HG03159 (cell line): ENCODE results near the gene KANSL1.

ENCODE experiments used
- ATAC-seq: cut with Tn5 transposase; IDR thresholded peaks from one replicate; pipeline ENCODE4 v1.9.1; 2021; ENCODE audit warnings: mild to moderate bottlenecking, moderate library complexity; ENCODE audit not compliant: unreplicated experiment

KANSL1 gene

GRCh38 chr17:46002973-46003316, 190.3 kb downstream of the KANSL1 start:
- no peak for ATAC-seq

DNA sequence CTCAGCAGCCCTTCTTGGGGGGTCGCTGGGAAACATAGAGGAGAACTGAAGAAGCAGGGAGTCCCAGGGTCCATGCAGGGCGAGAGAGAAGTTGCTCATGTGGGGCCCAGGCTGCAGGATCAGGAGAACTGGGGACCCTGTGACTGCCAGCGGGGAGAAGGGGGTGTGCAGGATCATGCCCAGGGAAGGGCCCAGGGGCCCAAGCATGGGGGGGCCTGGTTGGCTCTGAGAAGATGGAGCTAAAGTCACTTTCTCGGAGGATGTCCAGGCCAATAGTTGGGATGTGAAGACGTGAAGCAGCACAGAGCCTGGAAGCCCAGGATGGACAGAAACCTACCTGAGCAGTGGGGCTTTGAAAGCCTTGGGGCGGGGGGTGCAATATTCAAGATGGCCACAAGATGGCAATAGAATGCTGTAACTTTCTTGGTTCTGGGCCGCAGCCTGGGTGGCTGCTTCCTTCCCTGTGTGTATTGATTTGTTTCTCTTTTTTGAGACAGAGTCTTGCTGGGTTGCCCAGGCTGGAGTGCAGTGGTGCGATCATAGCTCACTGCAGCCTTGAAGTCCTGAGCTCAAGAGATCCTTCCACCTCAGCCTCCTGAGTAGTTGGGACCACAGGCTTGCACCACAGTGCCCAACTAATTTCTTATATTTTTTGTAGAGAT, 190.8 kb downstream of the KANSL1 start:
- no peak for ATAC-seq

- no peak for ATAC-seq
These were observed 191.6 kb downstream of the KANSL1 start for GRCh38 chr17:46001390-46002310.

DNA sequence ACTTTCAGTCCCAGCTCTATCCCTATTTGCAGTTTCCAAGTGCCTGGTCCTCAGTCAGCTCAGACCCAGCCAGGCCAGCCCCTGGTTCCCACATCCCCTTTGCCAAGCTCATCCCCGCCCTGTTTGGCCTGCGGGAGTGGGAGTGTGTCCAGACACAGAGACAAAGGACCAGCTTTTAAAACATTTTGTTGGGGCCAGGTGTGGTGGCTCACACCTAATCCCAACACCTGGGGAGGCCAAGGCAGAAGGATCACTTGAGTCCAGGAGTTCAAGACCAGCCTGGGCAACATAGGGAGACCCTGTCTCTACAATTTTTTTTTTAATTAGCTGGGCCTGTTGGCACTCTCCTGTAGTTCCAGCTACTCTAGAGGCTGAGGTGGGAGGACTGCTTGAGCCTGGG, 192.5 kb downstream of the KANSL1 start:
- no peak for ATAC-seq

DNA sequence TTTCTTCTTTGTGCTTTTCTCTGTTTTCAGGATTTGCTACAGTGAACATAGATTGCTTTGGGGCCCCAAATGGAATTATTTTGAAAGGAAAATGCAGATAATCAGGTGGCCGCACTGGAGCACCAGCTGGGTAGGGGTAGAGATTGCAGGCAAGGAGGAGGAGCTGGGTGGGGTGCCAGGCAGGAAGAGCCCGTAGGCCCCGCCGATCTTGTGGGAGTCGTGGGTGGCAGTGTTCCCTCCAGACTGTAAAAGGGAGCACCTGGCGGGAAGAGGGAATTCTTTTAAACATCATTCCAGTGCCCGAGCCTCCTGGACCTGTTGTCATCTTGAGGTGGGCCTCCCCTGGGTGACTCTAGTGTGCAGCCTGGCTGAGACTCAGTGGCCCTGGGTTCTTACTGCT, 192.9 kb downstream of the KANSL1 start:
- no peak for ATAC-seq

- no peak for ATAC-seq
These were observed 193.3 kb downstream of the KANSL1 start for GRCh38 chr17:45999900-46000290.

DNA sequence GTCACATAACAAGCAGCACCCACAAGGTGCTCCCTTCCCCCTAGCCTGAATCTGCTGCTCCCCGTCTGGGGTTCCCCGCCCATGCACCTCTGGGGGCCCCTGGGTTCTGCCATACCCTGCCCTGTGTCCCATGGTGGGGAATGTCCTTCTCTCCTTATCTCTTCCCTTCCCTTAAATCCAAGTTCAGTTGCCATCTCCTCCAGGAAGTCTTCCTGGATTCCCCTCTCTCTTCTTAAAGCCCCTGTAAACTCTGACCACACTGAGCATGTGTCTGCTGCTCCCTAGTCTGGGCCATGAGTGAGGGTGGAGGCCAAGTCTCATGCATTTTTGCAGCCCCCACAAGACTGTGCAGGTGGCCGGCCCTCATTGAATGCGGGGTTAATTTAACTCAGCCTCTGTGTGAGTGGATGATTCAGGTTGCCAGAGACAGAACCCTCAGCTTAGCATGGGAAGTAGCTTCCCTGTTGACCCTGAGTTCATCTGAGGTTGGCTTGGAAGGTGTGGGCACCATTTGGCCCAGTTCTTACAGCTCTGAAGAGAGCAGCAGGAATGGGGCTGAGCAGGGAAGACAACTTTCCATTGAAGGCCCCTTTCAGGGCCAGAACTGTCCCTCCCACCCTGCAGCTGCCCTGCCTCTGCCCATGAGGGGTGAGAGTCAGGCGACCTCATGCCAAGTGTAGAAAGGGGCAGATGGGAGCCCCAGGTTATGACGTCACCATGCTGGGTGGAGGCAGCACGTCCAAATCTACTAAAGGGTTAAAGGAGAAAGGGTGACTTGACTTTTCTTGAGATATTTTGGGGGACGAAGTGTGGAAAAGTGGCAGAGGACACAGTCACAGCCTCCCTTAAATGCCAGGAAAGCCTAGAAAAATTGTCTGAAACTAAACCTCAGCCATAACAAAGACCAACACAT, 194.0 kb downstream of the KANSL1 start, which contains the start of gene STH:
TSS of gene STH (plus strand) at position 264 of the 913 bp plus-strand sequence. CDS start at position 294, 30 bp downstream.
- ATAC-seq, result no peak

DNA sequence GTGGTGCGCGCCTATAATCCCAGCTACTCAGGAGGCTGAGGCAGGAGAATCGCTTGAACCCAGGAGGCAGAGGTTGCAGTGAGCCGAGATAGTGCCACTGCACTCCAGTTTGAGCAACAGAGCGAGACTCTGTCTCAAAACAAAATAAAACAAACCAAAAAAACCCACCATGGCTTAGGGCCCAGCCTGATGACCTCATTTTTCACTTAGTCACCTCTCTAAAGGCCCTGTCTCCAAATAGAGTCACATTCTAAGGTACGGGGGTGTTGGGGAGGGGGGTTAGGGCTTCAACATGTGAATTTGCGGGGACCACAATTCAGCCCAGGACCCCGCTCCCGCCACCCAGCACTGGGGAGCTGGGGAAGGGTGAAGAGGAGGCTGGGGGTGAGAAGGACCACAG, 195.6 kb downstream of the KANSL1 start:
- ATAC-seq, result no peak

DNA sequence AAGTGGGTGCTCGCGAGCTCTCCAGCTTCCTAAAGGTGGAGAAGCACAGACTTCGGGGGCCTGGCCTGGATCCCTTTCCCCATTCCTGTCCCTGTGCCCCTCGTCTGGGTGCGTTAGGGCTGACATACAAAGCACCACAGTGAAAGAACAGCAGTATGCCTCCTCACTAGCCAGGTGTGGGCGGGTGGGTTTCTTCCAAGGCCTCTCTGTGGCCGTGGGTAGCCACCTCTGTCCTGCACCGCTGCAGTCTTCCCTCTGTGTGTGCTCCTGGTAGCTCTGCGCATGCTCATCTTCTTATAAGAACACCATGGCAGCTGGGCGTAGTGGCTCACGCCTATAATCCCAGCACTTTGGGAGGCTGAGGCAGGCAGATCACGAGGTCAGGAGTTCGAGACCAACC, 196.1 kb downstream of the KANSL1 start:
- ATAC-seq, result no peak

GRCh38 chr17:45996282-45996937, 196.8 kb downstream of the KANSL1 start:
- ATAC-seq, result no peak

GRCh38 chr17:45995627-45996270, 197.5 kb downstream of the KANSL1 start:
- ATAC-seq, result no peak

- ATAC-seq, result no peak
These were observed 198.2 kb downstream of the KANSL1 start for GRCh38 chr17:45994987-45995386.

DNA sequence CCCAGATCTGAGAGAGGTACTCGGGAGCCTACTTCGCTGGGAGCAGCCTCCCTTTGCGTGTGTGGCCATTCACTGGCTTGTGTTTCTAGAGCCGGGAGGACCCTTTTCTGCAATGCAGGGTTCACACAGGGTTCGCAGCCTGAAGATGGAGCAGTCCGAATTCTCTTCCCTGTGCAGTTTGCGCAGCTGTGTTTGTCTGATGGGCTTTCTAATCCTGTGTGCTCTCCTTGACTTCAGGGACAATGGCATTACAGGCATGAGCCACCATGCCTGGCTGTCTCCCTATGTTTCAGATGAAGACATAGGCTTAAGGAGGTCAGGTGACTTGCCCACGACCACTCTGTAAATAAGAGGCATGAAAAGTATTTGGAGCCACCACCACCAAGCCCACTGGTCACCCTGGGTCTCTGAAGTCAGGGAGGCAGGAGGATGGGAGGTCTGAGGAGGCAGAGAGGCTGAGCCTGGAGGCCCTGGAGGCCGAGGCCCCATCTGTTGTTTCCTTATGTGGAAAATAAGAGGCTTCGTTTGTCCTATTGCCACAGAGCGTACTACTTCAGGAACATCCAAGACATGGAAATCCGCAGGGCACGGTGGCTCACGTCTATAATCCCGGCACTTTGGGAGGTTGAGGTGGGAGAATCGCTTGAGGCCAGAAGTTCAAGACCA, 199.1 kb downstream of the KANSL1 start:
- ATAC-seq, result no peak

GRCh38 chr17:45992904-45993303, 200.3 kb downstream of the KANSL1 start:
- ATAC-seq, result no peak

- ATAC-seq, result no peak
These were observed 201.1 kb downstream of the KANSL1 start for GRCh38 chr17:45992175-45992574.

DNA sequence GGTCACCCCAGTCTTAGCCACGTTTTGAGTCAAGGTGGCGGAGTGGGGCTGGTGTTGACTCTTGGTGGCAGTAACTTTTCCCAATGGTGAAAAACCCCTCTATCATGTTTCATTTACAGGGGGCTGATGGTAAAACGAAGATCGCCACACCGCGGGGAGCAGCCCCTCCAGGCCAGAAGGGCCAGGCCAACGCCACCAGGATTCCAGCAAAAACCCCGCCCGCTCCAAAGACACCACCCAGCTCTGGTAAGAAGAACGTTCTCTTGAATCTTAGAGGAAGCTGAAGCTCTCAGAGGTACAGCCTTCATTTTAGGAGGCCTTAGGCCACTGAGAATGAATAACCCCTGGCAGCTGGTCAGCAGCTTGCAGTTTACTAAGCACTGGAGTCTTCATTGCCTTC, 201.9 kb downstream of the KANSL1 start:
- no peak for ATAC-seq

- no peak for ATAC-seq
These were observed 202.3 kb downstream of the KANSL1 start for GRCh38 chr17:45990886-45991285.

DNA sequence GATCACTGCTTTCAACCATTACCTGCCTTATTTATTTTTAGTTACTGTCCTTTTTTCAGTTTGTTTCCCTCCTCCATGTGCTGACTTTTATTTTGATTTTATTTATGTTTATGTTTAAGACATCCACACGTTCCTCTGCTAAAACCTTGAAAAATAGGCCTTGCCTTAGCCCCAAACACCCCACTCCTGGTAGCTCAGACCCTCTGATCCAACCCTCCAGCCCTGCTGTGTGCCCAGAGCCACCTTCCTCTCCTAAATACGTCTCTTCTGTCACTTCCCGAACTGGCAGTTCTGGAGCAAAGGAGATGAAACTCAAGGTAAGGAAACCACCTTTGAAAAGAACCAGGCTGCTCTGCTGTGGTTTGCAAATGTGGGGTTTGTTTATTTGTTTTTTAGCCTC, 203.5 kb downstream of the KANSL1 start:
- no peak for ATAC-seq

DNA sequence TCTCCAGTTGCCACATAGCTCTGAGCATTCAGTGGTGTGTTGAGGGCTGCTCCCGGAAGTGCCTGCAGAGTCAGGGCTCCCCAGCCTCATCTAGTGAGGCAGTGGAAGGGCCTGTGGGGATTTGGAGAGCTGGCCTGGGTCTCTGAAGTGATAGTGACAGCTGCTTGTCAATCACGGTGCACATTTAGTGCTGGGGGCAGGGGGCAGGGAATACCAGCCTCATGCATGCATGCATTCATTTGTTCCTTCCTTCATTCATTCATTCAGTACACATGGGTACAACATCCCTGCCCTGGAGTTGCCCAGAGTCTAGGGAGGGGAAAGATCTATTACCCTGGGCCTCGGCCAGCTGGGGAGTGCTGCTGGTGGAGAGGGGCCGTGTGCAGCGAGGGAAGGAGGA, 205.5 kb downstream of the KANSL1 start:
- ATAC-seq, result no peak

DNA sequence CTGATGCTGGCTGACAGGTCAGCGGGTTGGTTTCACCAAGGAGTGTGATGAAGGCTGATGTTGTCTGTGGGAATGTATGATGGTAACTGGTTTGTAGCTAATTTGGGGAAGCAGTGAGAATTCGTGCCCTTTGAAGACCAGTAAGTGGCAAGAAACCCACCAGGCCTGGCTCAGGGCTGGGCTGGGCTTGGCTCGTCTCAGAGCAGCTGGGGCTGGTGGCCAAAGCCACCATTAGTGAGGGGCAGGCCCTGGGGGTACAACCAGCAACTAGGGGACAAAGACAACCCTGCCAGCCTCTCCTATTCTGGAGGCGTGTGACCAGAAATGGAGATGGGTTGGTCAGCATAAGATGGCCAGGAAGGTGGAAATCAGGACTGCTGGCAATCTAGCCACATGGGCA, 207.2 kb downstream of the KANSL1 start:
- ATAC-seq, result no peak
